Stimulated activated naive CD4-positive, alpha-beta T cell (primary cell): Measurements from ENCODE around the gene CTU1.

ENCODE experiments used
- DNase-seq, 6 experiments: peaks; one replicate each; lab custom pipeline; 2025; lab: John Stamatoyannopoulos, UW

Gene CTU1

GRCh38 chr19:51103926-51104341, 4.3 kb downstream of the CTU1 start:
- DNase-seq, result no peak

GRCh38 chr19:51102991-51103390, 5.2 kb downstream of the CTU1 start:
- no peak for DNase-seq

- DNase-seq, result no peak
Observed at GRCh38 chr19:51101171-51101865, 6.9 kb downstream of the CTU1 start.

GRCh38 chr19:51100601-51101000, 7.6 kb downstream of the CTU1 start:
- DNase-seq, result no peak

- no peak for DNase-seq
Observed at GRCh38 chr19:51099047-51099382, 9.2 kb downstream of the CTU1 start.

GRCh38 chr19:51098365-51099046, 9.7 kb downstream of the CTU1 start:
- DNase-seq, result peak in 5 of 6 experiments; percentile 5 to 35 (median 35)

- no peak for DNase-seq
Observed at GRCh38 chr19:51097796-51098195, 10.4 kb downstream of the CTU1 start.

GRCh38 chr19:51097166-51097738, 11.0 kb downstream of the CTU1 start:
- DNase-seq, result peak in 5 of 6 experiments; percentile 31 to 61 (median 44)

- DNase-seq, result no peak
Observed at GRCh38 chr19:51096473-51097165, 11.6 kb downstream of the CTU1 start.

GRCh38 chr19:51094696-51095279, 13.4 kb downstream of the CTU1 start:
- peak in 4 of 6 experiments; percentile 8 to 25 (median 20) for DNase-seq

GRCh38 chr19:51093510-51094345, 14.5 kb downstream of the CTU1 start:
- DNase-seq, result no peak

- no peak for DNase-seq
Observed at GRCh38 chr19:51093101-51093500, 15.1 kb downstream of the CTU1 start.

GRCh38 chr19:51091895-51092873, 16.0 kb downstream of the CTU1 start:
- DNase-seq, result no peak

- DNase-seq, result no peak
Observed at GRCh38 chr19:51091126-51091525, 17.1 kb downstream of the CTU1 start.

- no peak for DNase-seq
Observed at GRCh38 chr19:51090471-51090870, 17.7 kb downstream of the CTU1 start.

- DNase-seq, result no peak
Observed at GRCh38 chr19:51089786-51090185, 18.4 kb downstream of the CTU1 start.

GRCh38 chr19:51086153-51086850, 21.9 kb downstream of the CTU1 start:
- DNase-seq, result no peak

- no peak for DNase-seq
Observed at GRCh38 chr19:51084505-51084904, 23.7 kb downstream of the CTU1 start.

GRCh38 chr19:51083783-51084182, 24.4 kb downstream of the CTU1 start:
- no peak for DNase-seq

GRCh38 chr19:51083181-51083580, 25.0 kb downstream of the CTU1 start:
- no peak for DNase-seq
